GM12878 (cell line): ENCODE results near the gene POLR2L.

ENCODE experiments used
- CEBPZ ChIP-seq: fragments of 150-350 bp; IDR thresholded peaks from 2 replicates; pipeline ENCODE4 v1.6.1; 2016; ENCODE audit warnings: low read depth, low read length
- CUX1 ChIP-seq: IDR thresholded peaks from 2 replicates; pipeline ENCODE4 v1.6.1; 2012; ENCODE audit warnings: improper control_type of control experiment, low read depth, low read length; ENCODE audit not compliant: insufficient replicate concordance
- EP300 ChIP-seq, 2 experiments: fragments of 150-350 bp in 1 of 2; IDR thresholded peaks; 2 replicates each; pipeline ENCODE4 v1.6.1; 2011 to 2012; ENCODE audit warnings: low read depth in 2 of 2, low read length in 2 of 2, borderline replicate concordance in 1 of 2, improper control_type of control experiment in 1 of 2, inconsistent platforms in 1 of 2; ENCODE audit not compliant: control insufficient read depth in 1 of 2
- EZH2 ChIP-seq: IDR thresholded peaks from 2 replicates; pipeline ENCODE4 v1.6.1; 2012; ENCODE audit warnings: low read depth, mild to moderate bottlenecking, control low read depth, inconsistent platforms, low read length, borderline replicate concordance; ENCODE audit not compliant: control insufficient read depth
- MEF2A ChIP-seq: IDR thresholded peaks from 2 replicates; pipeline ENCODE4 v1.6.1; 2011; ENCODE audit warnings: low read depth, mild to moderate bottlenecking, low read length, moderate library complexity; ENCODE audit not compliant: insufficient read depth
- RCOR1 ChIP-seq: conservative IDR thresholded peaks from 2 replicates; pipeline ENCODE4 v1.6.1; 2012; ENCODE audit warnings: low read depth, low read length, improper control_type of control experiment
- REST ChIP-seq: IDR thresholded peaks from 2 replicates; pipeline ENCODE4 v1.6.1; 2012; ENCODE audit warnings: mild to moderate bottlenecking, low read depth, low read length
- SIX5 ChIP-seq: IDR thresholded peaks from 2 replicates; pipeline ENCODE4 v1.6.1; 2011; ENCODE audit warnings: mild to moderate bottlenecking, low read depth, low read length, moderate library complexity; ENCODE audit not compliant: severe bottlenecking
- YY1 ChIP-seq: IDR thresholded peaks from 2 replicates; pipeline ENCODE4 v1.6.1; 2011; ENCODE audit warnings: low read depth, mild to moderate bottlenecking, low read length
- ZBTB33 ChIP-seq: fragments of 450-650 bp; IDR thresholded peaks from 2 replicates; pipeline ENCODE4 v1.6.1; 2017; ENCODE audit warnings: mild to moderate bottlenecking
- ZNF274 ChIP-seq: IDR thresholded peaks from one replicate; pipeline ENCODE4 v1.8.0; 2011; ENCODE audit not compliant: insufficient read length, insufficient read depth
- TF ChIP-seq, protein P1 (sequence below), 3 experiments: IDR thresholded peaks in 2 of 3; conservative IDR thresholded peaks in 1 of 3; 2 replicates each; pipeline ENCODE4 v1.5.1; 2011; ENCODE audit warnings: low read depth in 3 of 3, low read length in 3 of 3, mild to moderate bottlenecking in 3 of 3, control low read depth in 2 of 3, moderate library complexity in 2 of 3, inconsistent platforms in 1 of 3, mixed read lengths in 1 of 3; ENCODE audit not compliant: control insufficient read depth in 2 of 3, insufficient read depth in 1 of 3; ENCODE audit errors: extremely low read depth in 1 of 3

DNA sequence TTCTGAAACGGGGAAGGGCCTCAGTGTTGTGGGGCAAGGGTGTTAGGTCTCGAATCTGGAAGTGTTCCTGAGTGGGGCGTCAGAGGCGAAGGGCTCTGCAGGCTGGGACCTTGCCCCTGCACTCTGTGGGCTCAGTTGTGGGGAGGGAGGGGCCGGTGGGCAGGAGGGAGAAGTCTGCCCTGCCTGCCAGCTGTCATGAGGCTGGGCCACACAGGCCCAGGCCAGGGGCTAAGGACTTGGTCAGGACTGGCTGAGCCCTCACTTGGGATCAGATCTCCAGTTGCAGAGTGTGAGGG lies 14.5 kb downstream of the POLR2L start, which contains the start of gene CRACR2B:
- TF ChIP-seq, protein P1, sequence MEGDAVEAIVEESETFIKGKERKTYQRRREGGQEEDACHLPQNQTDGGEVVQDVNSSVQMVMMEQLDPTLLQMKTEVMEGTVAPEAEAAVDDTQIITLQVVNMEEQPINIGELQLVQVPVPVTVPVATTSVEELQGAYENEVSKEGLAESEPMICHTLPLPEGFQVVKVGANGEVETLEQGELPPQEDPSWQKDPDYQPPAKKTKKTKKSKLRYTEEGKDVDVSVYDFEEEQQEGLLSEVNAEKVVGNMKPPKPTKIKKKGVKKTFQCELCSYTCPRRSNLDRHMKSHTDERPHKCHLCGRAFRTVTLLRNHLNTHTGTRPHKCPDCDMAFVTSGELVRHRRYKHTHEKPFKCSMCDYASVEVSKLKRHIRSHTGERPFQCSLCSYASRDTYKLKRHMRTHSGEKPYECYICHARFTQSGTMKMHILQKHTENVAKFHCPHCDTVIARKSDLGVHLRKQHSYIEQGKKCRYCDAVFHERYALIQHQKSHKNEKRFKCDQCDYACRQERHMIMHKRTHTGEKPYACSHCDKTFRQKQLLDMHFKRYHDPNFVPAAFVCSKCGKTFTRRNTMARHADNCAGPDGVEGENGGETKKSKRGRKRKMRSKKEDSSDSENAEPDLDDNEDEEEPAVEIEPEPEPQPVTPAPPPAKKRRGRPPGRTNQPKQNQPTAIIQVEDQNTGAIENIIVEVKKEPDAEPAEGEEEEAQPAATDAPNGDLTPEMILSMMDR (IDR thresholded peaks at IDR 0.05 in 2 of 3, conservative IDR thresholded peaks at IDR 0.05 in 1 of 3; ENCODE audit: control insufficient read depth in 2 of 3, extremely low read depth in 1 of 3, insufficient read depth in 1 of 3, low read depth in 3 of 3, low read length in 3 of 3), result no peak
- TF ChIP-seq CUX1, result no peak
- no peak for TF ChIP-seq EZH2
- no peak for TF ChIP-seq CEBPZ
- TF ChIP-seq YY1, result no peak
- no peak for TF ChIP-seq SIX5
- no peak for TF ChIP-seq REST
- TF ChIP-seq MEF2A, result no peak
- TF ChIP-seq EP300 (IDR thresholded peaks at IDR 0.05; ENCODE audit: borderline replicate concordance in 1 of 2, control insufficient read depth in 1 of 2, low read depth in 2 of 2, low read length in 2 of 2), result no peak
- TF ChIP-seq ZBTB33, result no peak
- no peak for TF ChIP-seq ZNF274
- no peak for TF ChIP-seq RCOR1
